WTC11 (cell line): Measurements from ENCODE around the gene EBF3. TPM values are rescaled to one million over a fixed set of nuclear protein-coding genes. Genes with fewer than 3 reads are reported as not detected.

Source experiments
- ATAC-seq: fragments of 200-7000 bp; cut with Tn5 transposase; 2 replicates; pipeline ENCODE4 v1.10.0; 2021; ENCODE audit warnings: mild to moderate bottlenecking, moderate library complexity
- CTCF ChIA-PET: fragments of 300-600 bp; sonication (Branson Sonifier 250); formaldehyde crosslinking; loops from one replicate; lab custom pipeline; 2021; ENCODE audit warnings: antibody characterized with exemption; lab: Charles Lee
- POLR2A ChIA-PET: fragments of 350-600 bp; sonication (Branson Sonifier 250); formaldehyde crosslinking; loops from one replicate; lab custom pipeline; 2021; ENCODE audit warnings: antibody characterized with exemption; lab: Charles Lee
- DNase-seq: peaks from one replicate; pipeline ENCODE4 v3.0.0; 2021; ENCODE audit warnings: low spot score
- H3K27ac Mint-ChIP-seq: 2 replicates; pipeline ENCODE4 v1.8.0; 2021; ENCODE audit warnings: mixed read lengths
- H3K27me3 Mint-ChIP-seq: 2 replicates; pipeline ENCODE4 v1.8.0; 2021; ENCODE audit warnings: low read depth, mild to moderate bottlenecking, moderate library complexity, mixed read lengths
- H3K36me3 Mint-ChIP-seq: 2 replicates; pipeline ENCODE4 v1.8.0; 2021; ENCODE audit warnings: mixed read lengths
- H3K4me1 Mint-ChIP-seq: 2 replicates; pipeline ENCODE4 v1.8.0; 2022; ENCODE audit warnings: mixed read lengths
- H3K4me3 Mint-ChIP-seq: 2 replicates; pipeline ENCODE4 v1.8.0; 2021; ENCODE audit warnings: mild to moderate bottlenecking, moderate library complexity, mixed read lengths
- H3K9me3 Mint-ChIP-seq: 2 replicates; pipeline ENCODE4 v1.8.0; 2021; ENCODE audit warnings: mixed read lengths
- CREB1 ChIP-seq: sonication (generic); formaldehyde crosslinking; IDR thresholded peaks from 2 replicates; pipeline ENCODE4 v1.8.0; 2023; ENCODE audit warnings: mild to moderate bottlenecking, missing genetic modification reagents
- ELF4 ChIP-seq: sonication (generic); formaldehyde crosslinking; IDR thresholded peaks from 2 replicates; pipeline ENCODE4 v1.8.1; 2022; ENCODE audit warnings: low read depth, mild to moderate bottlenecking, moderate library complexity, missing genetic modification reagents
- FOXJ3 ChIP-seq: sonication (generic); formaldehyde crosslinking; IDR thresholded peaks from 2 replicates; pipeline ENCODE4 v1.9.0; 2021; ENCODE audit warnings: missing genetic modification reagents, mild to moderate bottlenecking, borderline replicate concordance
- FOXK1 ChIP-seq: sonication (generic); formaldehyde crosslinking; IDR thresholded peaks from 2 replicates; pipeline ENCODE4 v1.8.0; 2022; ENCODE audit warnings: mild to moderate bottlenecking, moderate library complexity, missing genetic modification reagents
- GRHL2 ChIP-seq: fragments of 250-450 bp; sonication (Bioruptor Pico); IDR thresholded peaks from 2 replicates; pipeline ENCODE4 v1.8.0; 2022; ENCODE audit warnings: mild to moderate bottlenecking, moderate library complexity; ENCODE audit not compliant: insufficient replicate concordance, severe bottlenecking
- IRF2 ChIP-seq: sonication (generic); formaldehyde crosslinking; IDR thresholded peaks from 2 replicates; pipeline ENCODE4 v1.8.0; 2022; ENCODE audit warnings: low read depth, missing genetic modification reagents, borderline replicate concordance
- MYBL2 ChIP-seq: sonication (generic); formaldehyde crosslinking; IDR thresholded peaks from 2 replicates; pipeline ENCODE4 v1.8.1; 2023; ENCODE audit warnings: mild to moderate bottlenecking, moderate library complexity, missing genetic modification reagents
- NFATC4 ChIP-seq: fragments of 250-450 bp; sonication (Bioruptor Pico); IDR thresholded peaks from 2 replicates; pipeline ENCODE4 v1.9.0; 2021; ENCODE audit warnings: mild to moderate bottlenecking
- NFE2L1 ChIP-seq: sonication (generic); formaldehyde crosslinking; IDR thresholded peaks from 2 replicates; pipeline ENCODE4 v1.8.1; 2023; ENCODE audit warnings: missing genetic modification reagents
- RORB ChIP-seq: fragments of 250-450 bp; sonication (Bioruptor Pico); IDR thresholded peaks from 2 replicates; pipeline ENCODE4 v1.9.0; 2021; ENCODE audit warnings: mild to moderate bottlenecking
- TCF7 ChIP-seq: sonication (generic); formaldehyde crosslinking; IDR thresholded peaks from 2 replicates; pipeline ENCODE4 v1.8.0; 2022; ENCODE audit warnings: mild to moderate bottlenecking, low read depth, missing genetic modification reagents, moderate library complexity
- ZBTB21 ChIP-seq: sonication (generic); formaldehyde crosslinking; IDR thresholded peaks from 2 replicates; pipeline ENCODE4 v1.8.1; 2023; ENCODE audit warnings: mild to moderate bottlenecking, missing genetic modification reagents, borderline replicate concordance
- ZNF219 ChIP-seq: sonication (generic); formaldehyde crosslinking; IDR thresholded peaks from 2 replicates; pipeline ENCODE4 v1.8.0; 2023; ENCODE audit warnings: missing genetic modification reagents, mild to moderate bottlenecking, borderline replicate concordance
- ZNF416 ChIP-seq: fragments of 250-450 bp; sonication (Bioruptor Pico); IDR thresholded peaks from 2 replicates; pipeline ENCODE4 v1.9.0; 2021; ENCODE audit warnings: mild to moderate bottlenecking, inconsistent platforms
- total RNA-seq: library from RNA; stranded (reverse); gene quantifications from 3 replicates; pipeline ENCODE4 v1.2.3, GENCODE V29; 2021
- TF ChIP-seq, protein P1 (sequence below): sonication (generic); formaldehyde crosslinking; IDR thresholded peaks from 2 replicates; pipeline ENCODE4 v1.8.0; 2023; ENCODE audit warnings: missing genetic modification reagents, mild to moderate bottlenecking, borderline replicate concordance
- TF ChIP-seq, protein P2 (sequence below): sonication (generic); formaldehyde crosslinking; IDR thresholded peaks from 2 replicates; pipeline ENCODE4 v1.8.1; 2022; ENCODE audit warnings: missing genetic modification reagents, borderline replicate concordance
- TF ChIP-seq, protein P3 (sequence below): fragments of 250-450 bp; sonication (Bioruptor Pico); IDR thresholded peaks from 2 replicates; pipeline ENCODE4 v1.8.0; 2021; ENCODE audit warnings: mild to moderate bottlenecking
- TF ChIP-seq, protein P4 (sequence below): fragments of 200-600 bp; IDR thresholded peaks from 2 replicates; pipeline ENCODE4 v1.8.0; 2022; ENCODE audit warnings: antibody characterized with exemption
- TF ChIP-seq, protein P5 (sequence below): sonication (generic); formaldehyde crosslinking; IDR thresholded peaks from 2 replicates; pipeline ENCODE4 v1.8.1; 2023; ENCODE audit warnings: mild to moderate bottlenecking, missing genetic modification reagents
- TF ChIP-seq, protein P6 (sequence below): fragments of 250-450 bp; sonication (Bioruptor Pico); conservative IDR thresholded peaks from 2 replicates; pipeline ENCODE4 v1.9.0; 2021; ENCODE audit warnings: mild to moderate bottlenecking
- TF ChIP-seq, protein P7 (sequence below): fragments of 250-450 bp; sonication (Bioruptor Pico); IDR thresholded peaks from 2 replicates; pipeline ENCODE4 v1.9.0; 2021; ENCODE audit warnings: mild to moderate bottlenecking

The EBF3 gene
- total RNA-seq, 1 experiment from 2014 or later: 1.2 TPM

DNA sequence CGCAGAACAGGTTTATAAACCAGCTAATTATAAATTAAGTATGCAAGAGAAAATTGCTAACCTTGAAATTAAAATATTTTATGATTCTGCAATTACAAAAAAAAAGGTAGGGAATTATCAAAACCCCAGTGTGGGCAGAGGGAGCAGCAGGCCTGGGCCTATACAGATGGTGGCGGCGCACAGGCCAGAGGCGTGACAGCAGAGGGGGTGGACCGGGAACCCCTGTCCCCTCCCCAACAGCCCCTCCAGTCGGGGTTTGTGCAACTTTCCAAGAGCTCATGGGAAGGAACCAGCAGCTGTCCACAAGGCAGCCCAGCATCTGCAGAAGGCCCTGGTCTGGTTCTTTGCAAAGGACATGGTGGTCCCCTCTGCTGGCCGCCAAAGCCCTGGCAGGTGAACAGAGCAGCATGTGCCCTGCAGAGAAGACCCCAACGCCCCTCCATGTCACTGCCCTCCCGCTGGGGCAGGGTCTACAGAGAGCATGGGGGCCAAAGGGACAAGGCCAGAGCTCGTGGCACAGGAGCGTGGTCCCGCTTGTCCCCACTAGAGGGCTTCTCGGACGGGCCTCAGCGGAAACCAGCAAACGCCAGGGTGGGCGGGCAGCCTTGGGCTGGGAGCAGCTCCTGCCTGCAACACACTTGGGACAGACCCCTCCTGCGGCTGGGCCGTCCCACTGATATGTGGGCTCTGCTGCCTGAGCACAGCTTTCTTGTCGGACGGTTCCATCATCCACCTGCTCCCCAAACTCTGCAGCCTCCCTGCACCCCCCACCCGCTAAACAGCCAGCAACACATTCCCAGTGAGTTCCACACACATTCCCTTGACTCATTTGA, 75.1 kb downstream of the EBF3 start:
- CTCF ChIA-PET: interaction anchor here (0.6 to 2.4 kb wide), 53 partner anchors 9 to 1602 kb away, joined by 3 to 79 read pairs (median 4); partner anchors contain the start of gene C10orf143
- ATAC-seq (peak; percentile 95), DNase-seq (peak; percentile 91)
- H3K27ac Mint-ChIP-seq: no peak overlapping the region; the same call in 1 of the 2 replicates
- H3K4me1 Mint-ChIP-seq: peaks cover 47% of the 10 kb centered on the region
- H3K9me3 Mint-ChIP-seq: no peaks in the 10 kb centered on the region
- H3K27me3 Mint-ChIP-seq: no peaks in the 10 kb centered on the region
- H3K36me3 Mint-ChIP-seq: no peaks in the 10 kb centered on the region
- POLR2A ChIA-PET: interaction anchor here (0.6 to 0.9 kb wide), 2 partner anchors 43 to 61 kb away, joined by 3 read pairs; no protein-coding TSS in a partner anchor
- H3K4me3 Mint-ChIP-seq: no peak overlapping the region
- TF ChIP-seq, protein P1, sequence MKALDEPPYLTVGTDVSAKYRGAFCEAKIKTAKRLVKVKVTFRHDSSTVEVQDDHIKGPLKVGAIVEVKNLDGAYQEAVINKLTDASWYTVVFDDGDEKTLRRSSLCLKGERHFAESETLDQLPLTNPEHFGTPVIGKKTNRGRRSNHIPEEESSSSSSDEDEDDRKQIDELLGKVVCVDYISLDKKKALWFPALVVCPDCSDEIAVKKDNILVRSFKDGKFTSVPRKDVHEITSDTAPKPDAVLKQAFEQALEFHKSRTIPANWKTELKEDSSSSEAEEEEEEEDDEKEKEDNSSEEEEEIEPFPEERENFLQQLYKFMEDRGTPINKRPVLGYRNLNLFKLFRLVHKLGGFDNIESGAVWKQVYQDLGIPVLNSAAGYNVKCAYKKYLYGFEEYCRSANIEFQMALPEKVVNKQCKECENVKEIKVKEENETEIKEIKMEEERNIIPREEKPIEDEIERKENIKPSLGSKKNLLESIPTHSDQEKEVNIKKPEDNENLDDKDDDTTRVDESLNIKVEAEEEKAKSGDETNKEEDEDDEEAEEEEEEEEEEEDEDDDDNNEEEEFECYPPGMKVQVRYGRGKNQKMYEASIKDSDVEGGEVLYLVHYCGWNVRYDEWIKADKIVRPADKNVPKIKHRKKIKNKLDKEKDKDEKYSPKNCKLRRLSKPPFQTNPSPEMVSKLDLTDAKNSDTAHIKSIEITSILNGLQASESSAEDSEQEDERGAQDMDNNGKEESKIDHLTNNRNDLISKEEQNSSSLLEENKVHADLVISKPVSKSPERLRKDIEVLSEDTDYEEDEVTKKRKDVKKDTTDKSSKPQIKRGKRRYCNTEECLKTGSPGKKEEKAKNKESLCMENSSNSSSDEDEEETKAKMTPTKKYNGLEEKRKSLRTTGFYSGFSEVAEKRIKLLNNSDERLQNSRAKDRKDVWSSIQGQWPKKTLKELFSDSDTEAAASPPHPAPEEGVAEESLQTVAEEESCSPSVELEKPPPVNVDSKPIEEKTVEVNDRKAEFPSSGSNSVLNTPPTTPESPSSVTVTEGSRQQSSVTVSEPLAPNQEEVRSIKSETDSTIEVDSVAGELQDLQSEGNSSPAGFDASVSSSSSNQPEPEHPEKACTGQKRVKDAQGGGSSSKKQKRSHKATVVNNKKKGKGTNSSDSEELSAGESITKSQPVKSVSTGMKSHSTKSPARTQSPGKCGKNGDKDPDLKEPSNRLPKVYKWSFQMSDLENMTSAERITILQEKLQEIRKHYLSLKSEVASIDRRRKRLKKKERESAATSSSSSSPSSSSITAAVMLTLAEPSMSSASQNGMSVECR (CRISPR knock-in tag): no peak
- TF ChIP-seq FOXK1 (no peak), IRF2 (CRISPR knock-in tag) (no peak), ZBTB21 (CRISPR knock-in tag) (no peak), GRHL2 (no peak), NFE2L1 (CRISPR knock-in tag) (no peak), ZNF219 (CRISPR knock-in tag) (no peak), ELF4 (CRISPR knock-in tag) (no peak), NFATC4 (no peak), ZNF416 (no peak), MYBL2 (CRISPR knock-in tag) (no peak; the same call in 1 of the 2 replicates), FOXJ3 (CRISPR knock-in tag) (no peak), CREB1 (CRISPR knock-in tag) (no peak), TCF7 (CRISPR knock-in tag) (no peak), RORB (no peak)
- TF ChIP-seq, protein P2, sequence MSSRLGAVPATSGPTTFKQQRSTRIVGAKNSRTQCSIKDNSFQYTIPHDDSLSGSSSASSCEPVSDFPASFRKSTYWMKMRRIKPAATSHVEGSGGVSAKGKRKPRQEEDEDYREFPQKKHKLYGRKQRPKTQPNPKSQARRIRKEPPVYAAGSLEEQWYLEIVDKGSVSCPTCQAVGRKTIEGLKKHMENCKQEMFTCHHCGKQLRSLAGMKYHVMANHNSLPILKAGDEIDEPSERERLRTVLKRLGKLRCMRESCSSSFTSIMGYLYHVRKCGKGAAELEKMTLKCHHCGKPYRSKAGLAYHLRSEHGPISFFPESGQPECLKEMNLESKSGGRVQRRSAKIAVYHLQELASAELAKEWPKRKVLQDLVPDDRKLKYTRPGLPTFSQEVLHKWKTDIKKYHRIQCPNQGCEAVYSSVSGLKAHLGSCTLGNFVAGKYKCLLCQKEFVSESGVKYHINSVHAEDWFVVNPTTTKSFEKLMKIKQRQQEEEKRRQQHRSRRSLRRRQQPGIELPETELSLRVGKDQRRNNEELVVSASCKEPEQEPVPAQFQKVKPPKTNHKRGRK (CRISPR knock-in tag): no peak
- TF ChIP-seq, protein P3, sequence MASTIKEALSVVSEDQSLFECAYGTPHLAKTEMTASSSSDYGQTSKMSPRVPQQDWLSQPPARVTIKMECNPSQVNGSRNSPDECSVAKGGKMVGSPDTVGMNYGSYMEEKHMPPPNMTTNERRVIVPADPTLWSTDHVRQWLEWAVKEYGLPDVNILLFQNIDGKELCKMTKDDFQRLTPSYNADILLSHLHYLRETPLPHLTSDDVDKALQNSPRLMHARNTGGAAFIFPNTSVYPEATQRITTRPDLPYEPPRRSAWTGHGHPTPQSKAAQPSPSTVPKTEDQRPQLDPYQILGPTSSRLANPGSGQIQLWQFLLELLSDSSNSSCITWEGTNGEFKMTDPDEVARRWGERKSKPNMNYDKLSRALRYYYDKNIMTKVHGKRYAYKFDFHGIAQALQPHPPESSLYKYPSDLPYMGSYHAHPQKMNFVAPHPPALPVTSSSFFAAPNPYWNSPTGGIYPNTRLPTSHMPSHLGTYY (CRISPR knock-in tag): no peak
- TF ChIP-seq, protein P4, sequence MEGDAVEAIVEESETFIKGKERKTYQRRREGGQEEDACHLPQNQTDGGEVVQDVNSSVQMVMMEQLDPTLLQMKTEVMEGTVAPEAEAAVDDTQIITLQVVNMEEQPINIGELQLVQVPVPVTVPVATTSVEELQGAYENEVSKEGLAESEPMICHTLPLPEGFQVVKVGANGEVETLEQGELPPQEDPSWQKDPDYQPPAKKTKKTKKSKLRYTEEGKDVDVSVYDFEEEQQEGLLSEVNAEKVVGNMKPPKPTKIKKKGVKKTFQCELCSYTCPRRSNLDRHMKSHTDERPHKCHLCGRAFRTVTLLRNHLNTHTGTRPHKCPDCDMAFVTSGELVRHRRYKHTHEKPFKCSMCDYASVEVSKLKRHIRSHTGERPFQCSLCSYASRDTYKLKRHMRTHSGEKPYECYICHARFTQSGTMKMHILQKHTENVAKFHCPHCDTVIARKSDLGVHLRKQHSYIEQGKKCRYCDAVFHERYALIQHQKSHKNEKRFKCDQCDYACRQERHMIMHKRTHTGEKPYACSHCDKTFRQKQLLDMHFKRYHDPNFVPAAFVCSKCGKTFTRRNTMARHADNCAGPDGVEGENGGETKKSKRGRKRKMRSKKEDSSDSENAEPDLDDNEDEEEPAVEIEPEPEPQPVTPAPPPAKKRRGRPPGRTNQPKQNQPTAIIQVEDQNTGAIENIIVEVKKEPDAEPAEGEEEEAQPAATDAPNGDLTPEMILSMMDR: peak; percentile 83
- TF ChIP-seq, protein P5, sequence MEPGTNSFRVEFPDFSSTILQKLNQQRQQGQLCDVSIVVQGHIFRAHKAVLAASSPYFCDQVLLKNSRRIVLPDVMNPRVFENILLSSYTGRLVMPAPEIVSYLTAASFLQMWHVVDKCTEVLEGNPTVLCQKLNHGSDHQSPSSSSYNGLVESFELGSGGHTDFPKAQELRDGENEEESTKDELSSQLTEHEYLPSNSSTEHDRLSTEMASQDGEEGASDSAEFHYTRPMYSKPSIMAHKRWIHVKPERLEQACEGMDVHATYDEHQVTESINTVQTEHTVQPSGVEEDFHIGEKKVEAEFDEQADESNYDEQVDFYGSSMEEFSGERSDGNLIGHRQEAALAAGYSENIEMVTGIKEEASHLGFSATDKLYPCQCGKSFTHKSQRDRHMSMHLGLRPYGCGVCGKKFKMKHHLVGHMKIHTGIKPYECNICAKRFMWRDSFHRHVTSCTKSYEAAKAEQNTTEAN (CRISPR knock-in tag): no peak
- TF ChIP-seq, protein P6, sequence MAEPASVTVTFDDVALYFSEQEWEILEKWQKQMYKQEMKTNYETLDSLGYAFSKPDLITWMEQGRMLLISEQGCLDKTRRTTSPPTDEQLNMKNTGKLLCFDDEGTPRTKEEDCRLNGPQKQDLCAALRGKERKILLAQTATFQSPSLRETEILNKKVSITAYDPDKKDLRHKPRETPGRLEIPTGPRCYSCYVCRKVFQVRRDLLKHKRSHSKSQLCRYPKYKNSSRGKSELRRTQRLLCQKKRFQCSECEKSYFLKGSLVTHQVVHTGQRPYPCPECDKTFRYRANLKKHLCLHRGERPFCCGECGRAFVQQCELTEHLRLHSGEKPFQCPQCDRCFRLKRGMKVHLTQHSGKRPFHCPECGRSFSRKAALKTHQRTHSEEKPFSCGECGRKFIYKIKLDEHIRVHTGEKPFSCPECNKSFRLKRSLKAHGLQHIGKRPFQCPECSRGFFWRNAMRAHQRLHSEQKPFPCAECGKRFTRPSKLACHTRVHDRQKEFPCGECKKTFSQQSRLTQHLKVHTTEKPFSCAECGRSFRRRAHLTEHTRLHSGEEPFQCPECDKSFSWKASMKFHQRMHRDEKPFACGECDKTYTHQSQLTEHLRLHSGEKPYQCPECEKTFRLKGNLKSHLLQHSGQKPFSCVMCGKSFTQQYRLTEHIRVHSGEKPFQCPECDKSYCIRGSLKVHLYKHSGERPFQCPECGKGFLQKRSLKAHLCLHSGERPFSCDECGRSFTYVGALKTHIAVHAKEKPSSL (CRISPR knock-in tag): no peak
- TF ChIP-seq, protein P7, sequence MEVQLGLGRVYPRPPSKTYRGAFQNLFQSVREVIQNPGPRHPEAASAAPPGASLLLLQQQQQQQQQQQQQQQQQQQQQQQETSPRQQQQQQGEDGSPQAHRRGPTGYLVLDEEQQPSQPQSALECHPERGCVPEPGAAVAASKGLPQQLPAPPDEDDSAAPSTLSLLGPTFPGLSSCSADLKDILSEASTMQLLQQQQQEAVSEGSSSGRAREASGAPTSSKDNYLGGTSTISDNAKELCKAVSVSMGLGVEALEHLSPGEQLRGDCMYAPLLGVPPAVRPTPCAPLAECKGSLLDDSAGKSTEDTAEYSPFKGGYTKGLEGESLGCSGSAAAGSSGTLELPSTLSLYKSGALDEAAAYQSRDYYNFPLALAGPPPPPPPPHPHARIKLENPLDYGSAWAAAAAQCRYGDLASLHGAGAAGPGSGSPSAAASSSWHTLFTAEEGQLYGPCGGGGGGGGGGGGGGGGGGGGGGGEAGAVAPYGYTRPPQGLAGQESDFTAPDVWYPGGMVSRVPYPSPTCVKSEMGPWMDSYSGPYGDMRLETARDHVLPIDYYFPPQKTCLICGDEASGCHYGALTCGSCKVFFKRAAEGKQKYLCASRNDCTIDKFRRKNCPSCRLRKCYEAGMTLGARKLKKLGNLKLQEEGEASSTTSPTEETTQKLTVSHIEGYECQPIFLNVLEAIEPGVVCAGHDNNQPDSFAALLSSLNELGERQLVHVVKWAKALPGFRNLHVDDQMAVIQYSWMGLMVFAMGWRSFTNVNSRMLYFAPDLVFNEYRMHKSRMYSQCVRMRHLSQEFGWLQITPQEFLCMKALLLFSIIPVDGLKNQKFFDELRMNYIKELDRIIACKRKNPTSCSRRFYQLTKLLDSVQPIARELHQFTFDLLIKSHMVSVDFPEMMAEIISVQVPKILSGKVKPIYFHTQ (CRISPR knock-in tag): no peak
